GM19452 (cell line): ENCODE data around the gene SNX32.
A peak's percentile ranks its signal among the peaks of the same experiment; 100 is the strongest.

Source experiments
- ATAC-seq: cut with Tn5 transposase; IDR thresholded peaks from one replicate; pipeline ENCODE4 v1.9.1; 2021; ENCODE audit not compliant: unreplicated experiment

The SNX32 gene

DNA sequence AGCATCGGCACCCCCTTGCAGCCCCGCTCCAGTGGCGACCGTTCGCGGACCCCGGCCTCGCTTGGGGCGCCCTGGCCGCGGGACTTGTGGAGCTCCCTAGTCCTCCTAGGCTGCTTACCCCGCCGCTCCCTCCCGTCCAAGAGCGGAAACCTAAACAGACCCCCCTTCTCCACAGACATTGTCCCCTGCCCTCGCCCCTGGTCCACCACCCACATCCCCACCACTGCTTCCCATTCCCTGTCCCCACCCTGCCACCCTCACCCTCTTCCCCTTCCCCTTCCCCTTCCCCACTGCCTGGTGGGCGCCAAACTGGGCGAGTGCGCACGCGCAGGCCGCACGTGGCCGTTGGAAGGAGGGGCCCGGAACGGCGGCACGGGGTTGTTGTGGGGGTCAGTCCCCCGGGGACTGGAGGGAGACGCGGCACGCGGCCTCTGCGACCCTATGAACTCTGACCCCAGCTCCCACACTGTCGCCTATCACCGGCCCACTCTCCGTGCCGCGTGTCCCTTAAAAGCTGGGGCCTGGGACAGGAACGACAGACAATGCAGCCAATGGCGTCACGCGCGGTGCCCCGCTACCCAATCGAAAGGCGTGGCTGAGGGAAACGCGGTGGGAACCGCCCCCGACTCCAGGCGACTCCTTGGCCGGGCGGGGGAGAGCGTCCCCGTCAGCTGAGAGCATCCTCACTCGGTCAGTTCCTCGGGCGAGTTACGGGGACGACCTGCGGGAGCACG, at the start of gene SNX32:
SNX32 (plus strand) TSS at position 667 of the 734 bp plus-strand sequence. CDS start 103 bp downstream, outside the sequence.
- ATAC-seq, result peak; percentile 97

DNA sequence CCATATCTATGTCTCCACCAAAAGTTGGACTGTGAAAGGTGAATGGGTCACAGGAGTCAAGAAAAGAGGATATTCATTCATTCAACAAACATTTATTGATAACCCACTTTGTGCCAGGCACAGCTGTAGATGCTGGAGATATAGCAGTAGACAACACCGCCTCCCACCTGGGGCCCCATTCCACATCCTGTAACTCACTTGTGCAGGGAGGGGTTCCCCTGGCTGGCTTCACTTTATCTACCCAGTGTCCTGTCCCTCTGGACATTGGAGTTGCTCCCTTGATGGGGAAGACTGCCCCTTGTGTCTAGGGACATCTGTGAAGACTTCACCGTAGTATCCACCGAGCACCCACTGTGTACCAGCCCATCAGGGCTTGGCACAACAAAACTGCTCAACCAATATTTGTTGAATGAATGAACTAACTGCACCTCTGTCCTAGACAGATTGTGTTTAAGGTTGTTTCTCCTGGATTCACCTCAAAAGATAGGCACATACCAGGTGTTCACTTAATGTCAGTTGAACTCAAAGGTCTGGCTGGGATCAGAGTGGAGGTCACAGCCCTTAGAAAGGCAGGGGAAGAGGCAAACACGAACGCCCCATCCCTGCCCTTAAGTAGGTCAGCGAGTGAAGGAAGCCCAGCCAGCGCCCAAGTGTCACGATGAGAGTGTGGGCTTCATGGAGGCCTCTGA, 48.3 kb upstream of the SNX32 start:
- ATAC-seq, result no peak

DNA sequence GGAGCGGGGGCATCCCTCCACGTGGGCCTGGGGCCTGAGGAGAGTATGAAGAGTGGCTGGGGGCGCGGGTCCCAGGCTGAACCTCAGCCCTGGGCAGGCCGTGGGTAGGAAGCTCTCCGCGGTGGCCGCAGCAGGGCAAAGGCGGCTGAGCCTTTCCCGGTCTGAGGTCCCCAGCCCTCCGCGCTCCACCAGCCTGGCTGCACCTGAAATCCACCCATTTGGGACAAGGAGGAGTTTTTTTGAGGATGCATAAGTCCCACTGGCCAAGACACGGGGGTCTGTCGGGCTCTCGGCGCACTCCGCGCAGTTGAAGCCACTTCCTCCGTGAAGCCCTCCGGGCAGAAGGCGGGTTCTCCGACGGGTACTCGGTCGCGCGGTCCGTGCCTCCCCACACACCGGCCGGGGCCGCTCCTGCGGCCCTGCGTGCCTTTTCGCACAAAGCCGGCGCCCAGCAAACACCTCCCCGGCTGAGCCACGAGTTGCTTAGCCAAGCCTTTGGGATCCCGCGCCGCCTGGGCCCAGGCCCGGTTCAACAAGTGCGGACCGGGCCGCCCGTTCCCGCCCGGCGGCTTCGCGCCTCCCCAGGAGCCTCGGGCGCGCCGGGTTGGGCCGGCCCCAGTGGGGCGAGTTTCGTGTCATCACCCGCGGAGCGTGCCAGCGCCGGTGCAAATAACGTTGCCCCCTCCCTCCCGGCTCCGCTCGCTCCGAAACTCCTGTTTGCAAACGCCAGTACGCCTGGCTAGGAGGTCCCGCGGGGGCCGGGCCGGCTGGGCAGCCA, 47.6 kb upstream of the SNX32 start:
- ATAC-seq, result no peak

DNA sequence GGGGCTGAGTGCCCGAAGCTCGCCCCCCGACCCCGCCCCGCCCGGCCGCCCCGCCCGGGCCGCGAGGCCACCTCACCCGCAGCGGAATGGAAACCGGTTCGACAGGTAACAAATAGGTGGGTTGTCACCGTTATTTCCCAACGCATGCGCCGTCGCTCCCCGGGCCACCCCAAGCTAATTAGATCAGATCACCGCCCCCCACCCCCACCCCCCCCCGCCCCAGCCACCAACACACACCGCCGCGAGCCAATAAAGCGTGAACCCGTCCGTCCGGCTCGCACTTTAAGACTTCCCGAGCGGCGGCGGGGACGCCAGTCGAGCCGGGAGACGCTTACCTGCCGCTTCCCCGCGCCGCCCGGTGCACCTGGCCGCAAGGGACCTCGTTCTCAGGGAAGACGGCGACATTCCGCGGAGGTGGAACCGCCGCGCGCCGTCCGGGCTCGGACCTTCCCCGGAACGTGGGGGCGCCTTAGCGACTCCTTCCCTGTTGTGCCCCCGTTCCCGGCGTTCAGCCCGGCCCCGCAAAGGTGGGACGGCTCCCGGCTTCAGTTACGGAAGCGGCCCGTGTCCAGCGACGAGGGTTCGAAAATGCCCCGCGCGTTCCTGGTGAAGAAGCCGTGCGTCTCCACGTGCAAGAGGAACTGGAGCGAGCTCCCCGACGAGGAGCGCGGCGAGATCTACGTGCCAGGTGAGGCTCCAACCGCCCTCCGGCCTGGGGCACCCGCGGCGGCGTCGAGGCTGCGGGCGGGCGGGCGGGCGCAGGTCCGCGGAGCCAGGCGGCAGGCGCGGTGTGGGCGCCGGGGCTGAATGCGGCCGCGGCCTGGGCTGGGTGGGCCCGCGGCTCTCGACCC, 46.8 kb upstream of the SNX32 start, which contains the start of gene OVOL1:
OVOL1 (plus strand) TSS at position 278 of the 851 bp plus-strand sequence; CDS start at position 589, 311 bp downstream.
- ATAC-seq, result no peak

DNA sequence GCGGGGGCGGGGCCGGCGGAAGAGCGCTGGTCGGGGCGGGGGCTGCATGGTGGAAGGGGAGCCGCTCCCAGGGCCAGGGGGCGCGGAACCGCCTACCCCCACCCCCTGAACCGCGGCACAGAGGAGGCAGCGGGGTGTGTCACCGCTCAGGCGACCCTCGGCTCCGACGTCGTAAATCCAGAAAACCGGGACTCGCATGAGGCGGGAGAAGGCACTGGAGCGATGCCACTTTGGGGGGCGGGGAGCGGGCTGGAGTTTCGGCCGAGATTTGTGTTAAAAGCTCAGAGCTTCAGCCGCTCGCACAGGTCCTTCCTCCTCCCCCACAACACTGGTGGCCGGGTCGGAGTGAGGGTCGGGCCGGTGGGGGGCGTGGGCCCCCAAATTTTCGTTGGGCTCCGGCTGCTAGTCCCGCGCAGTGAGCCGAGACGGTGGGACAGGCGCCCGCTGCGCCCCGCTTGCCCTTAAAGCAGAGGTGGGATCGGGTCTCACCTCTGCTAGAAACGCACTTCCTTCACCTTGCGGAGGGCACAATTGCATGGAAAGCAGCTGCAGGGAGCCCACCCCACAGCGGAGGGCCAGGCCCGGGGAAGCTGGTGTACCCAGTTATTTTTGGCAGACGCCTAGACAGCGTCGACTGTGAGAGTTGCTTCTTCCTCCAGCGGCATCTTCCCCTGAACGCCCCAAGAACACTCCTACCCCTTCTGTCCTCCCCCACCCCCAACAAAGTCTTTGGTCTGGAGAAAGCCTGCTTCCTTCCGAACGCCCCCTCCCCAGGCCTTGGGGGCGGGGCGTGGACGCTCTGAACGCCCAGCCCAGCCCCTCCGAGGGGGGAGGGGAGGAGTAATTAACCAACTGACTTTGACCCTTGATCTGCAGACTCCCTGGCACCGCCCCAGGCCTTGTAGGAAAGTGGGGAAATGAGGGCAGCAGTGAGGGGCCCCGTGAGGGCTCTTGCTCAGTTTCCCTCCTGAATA, 45.8 kb upstream of the SNX32 start:
- ATAC-seq, result no peak

DNA sequence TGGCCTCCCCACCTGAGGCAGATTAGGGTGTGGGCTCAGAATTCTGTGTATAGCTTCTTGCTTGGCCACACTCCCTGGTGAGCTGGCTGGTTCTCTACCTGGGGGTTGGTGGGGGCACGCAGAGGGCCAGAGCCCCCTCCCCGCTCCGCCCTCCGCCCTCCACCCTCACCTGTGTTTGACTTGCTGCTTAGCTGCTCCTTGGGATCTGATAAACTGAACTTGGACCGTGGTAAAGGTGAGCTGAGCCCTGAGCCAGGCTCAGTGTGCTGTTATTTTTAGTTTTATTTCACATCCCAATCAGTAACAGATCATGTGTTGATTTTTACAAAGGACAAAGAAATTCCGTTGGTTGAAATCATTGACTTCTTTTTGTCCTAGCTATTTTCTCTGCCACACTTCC, 44.9 kb upstream of the SNX32 start:
- no peak for ATAC-seq

DNA sequence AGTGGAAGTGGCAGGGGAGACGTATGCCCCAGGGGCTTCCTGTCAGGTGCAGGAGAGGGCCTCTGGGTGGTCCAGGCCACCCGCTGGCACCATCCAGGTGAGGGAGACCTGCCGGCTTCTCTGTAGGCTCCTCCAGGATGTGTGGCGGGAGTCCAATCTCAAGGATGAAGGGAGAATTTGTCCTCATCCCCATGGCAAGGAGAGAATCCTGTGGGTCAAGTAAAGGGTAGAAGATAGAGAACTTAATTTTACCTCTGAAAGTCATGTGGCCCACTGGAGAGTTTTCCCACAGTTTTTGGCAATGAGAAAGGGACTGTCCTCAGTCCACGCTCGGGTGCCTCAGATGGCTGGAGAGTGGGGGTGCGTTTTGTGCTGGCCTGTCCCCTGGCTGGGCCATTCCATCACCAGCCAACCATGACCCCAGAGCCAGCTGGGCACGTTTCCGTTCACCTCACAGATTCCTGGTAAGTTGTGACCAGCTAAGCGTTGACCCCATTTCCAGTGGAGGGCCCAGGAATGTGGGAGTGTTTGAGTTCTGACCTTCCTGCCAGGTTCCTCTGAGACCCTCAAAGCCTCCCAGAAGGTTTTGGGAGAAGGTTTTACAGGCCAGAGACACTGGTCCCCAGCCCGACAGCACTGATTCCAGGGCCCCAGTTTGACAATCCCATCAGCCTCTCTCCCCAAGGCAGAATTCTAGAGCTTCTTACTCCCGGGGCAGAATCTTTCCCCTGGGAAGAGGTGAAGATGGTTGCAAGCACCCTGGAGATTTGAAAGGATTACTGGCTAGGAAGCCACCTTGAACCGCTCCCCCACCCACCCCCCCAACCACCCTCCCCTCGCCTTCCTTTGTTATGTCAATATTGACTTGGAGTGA, 44.3 kb upstream of the SNX32 start:
- no peak for ATAC-seq

DNA sequence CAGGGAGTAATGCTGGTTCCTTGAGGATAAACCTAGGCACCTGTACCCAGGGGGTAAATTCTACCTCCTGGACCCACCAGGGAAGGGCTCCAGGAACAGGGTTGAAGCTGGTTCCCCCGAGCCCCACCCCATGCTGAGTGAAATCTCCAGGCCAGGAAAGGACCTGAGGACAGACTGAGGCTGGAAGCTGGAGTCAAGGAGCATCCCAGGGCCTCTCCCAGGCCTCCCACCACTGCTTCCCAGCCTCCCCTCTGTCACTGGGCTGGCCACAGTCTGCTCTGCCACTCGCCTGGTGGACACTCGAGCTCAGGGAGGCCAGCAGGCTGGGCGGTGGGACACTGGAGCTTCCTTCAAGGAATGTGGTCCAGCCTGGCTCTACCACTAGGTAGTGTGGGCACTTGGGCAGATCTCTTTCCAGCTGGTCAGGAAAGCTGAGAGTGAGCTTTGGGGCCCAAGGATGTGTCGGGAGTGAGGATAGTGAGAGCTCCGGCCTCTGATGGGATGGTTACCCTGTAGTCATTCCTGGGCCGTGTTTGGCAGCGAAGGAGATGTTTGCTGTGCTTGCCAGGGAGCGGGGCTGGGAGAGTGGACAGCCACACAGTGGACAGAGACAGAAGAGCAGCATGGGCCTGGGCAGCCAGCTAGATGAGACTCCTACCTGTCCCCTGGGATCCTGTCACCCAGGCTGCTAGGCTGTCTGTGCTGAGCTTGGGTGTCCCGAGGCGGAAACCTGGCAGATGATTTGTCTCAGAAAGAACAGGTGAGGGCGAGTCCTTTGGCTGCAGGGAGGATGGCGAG, 43.5 kb upstream of the SNX32 start:
- ATAC-seq, result no peak

DNA sequence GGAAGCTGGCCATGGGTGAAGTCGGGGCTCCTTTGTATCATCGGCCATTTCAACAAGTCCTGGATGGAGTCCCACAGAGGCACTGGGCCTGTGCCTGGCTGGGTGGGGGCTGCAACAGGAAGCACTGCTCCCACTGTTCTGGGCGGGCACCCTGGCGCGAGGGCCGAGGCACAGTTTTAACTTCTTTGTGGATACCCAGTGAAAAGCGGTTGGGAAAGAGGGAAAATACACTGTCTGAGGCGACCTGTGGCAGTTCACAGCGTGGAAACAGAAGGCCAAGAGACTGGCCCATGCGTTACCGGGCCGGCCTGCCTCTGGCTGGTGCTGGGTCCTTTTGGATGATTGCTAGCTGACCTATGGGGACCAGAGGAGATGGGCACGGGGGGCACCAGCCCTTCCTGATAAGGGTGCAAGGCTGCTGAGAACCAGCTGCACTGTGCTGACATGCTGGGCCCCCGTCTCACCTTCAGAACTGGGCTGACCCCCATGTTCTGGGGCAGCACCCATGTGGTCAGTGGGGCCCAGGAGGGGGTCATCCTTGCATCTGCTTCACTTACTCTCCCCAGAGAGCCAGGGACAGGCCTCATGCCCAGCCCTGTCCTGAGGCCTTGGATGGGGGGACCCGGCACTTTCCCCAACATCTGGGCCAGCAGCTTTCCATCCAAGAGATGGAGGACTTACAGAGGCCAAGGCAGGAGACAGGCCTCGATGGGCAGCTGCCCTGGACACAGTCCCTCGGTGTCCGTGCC, 42.7 kb upstream of the SNX32 start:
- ATAC-seq, result no peak

DNA sequence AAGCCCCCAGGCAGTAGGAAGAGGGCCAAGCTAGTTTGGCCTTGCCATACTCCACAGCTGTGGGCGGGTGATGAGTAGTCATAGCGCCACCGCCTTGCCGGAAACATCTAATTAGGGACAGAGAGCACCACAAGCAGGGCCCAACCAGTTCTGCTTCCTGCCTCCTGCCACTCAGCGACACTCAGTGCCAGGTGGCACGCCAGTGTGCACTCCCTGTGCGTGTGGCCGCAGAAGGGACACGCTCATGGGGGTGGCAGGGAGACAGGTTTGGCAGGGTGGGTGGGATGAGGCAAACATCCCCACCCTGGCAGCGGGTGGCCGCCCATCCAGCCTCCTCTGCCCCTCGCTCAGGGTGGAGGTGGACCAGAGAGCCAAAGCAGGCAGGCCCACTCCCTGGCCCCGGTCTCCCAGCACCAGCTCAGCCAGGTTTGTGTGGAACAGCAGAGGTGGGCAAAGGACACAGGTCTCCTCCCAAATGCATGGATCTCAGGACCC, 42.0 kb upstream of the SNX32 start:
- ATAC-seq, result no peak

DNA sequence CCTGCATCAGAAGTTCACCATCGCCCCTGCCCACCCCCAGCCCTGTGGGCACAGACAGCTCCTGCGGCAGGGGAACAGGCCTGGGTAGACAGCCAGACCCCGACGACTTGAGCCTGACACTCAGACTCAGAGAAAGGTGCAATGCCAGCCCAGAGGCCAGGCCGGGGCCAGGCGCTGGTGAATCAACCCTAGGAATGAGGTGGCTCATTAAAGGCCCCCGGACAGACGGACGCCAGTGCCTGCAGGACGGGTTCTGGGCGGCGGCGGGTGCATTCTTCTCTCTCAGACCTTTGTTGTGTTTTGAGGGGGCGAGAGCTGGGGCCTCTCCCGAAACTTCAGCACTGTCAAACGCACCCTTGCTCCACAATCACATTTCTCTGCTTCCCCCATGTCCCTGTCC, 41.3 kb upstream of the SNX32 start:
- no peak for ATAC-seq

DNA sequence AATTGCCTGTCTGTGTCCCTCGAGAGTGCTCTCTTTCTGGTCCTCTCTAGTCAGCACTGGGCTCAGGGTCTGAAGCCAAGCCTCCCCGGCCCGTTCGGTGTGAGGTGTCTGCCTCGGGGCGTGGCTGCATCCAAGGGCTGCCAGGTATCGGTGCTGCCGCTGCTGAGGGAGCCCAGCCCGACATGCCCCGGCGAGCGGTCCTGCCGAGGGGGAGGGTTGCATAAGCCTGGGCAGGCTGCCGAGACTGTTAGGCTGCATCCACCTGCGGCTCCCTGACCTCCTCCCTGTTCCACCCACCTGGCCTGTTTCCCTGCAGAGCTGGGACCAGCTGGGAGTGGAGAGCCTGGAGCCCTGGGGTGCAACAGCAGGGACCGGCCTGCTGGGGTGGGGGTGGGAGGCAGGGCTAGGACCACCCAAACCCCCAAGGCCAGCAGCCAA, 40.6 kb upstream of the SNX32 start:
- ATAC-seq, result no peak

DNA sequence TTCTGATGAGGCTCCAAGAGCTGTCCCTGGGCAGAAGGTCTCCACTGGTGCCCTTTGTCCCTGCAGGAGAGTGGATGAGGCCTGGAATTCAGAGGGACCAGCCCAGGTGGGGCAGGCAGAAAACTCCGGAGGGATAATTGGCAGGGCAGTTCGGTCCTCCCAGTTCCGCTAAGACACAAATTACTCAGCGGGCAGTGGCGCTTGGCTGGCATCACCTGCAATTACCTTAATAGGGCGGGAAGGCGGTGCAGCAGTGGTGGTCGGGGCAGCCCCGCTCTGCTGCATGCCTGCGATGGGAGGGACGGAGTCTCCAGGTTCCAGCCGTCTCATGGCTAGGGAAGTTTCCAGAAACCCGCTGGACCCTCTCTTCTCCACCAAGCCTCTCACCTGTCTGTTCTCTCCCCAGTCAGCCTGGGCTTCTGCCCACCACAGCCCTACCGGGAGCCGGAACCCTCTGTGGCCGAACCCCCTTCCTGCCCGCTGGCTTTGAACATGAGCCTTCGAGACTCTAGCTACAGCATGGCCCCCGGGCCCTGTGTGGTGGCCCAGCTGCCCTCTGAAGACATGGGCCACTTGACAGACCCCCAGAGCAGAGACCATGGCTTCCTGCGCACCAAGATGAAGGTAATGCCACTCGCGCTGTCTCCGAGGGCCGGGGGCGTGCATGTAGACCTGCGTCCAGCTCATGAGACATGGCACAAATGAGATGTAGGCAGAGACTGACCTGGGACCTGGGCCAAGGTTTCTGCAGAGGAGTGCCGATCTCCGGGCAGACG, 40.0 kb upstream of the SNX32 start:
- no peak for ATAC-seq

DNA sequence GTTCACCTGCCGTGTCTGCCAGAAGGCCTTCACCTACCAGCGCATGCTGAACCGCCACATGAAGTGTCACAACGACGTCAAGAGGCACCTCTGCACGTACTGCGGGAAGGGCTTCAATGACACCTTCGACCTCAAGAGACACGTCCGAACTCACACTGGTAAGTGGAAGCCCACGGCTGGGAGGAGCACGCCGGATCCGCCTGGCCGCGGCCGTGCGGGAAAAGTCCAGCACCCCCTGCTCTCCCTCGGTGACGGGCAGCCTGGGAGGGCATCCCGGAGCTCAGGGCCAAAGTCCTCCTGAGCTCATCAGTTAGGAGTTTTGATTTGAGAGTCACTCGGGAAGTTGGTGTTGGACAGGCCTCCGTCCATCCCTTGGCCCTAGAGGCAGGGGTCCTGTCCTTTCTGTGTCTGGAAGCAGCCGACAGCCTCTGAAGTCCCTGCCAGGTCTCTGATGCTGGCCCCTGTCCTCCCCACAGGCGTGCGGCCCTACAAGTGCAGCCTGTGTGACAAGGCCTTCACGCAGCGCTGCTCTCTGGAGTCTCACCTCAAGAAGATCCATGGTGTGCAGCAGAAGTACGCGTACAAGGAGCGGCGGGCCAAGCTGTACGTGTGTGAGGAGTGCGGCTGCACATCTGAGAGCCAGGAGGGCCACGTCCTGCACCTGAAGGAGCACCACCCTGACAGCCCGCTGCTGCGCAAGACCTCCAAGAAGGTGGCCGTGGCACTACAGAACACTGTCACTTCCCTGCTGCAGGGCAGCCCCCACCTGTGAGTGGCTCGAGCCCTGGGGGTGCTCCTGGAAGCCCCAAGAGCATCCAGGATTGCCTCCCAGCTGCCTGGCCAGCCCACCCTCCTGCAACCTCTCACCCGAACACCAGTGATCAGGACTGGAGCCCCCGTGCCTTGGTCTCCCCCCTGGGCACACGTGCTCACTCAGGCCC, 38.9 kb upstream of the SNX32 start:
- no peak for ATAC-seq
